HCT116 (cell line): Measurements from ENCODE around the gene METTL1.
A peak's percentile ranks its signal among the peaks of the same experiment; 100 is the strongest.

ENCODE experiments used
- CEBPB ChIP-seq: IDR thresholded peaks from 2 replicates; pipeline ENCODE4 v1.6.1; 2012; ENCODE audit warnings: low read depth
- CTCF ChIP-seq, 3 experiments: fragments of 200-600 bp in 1 of 3; sonication (generic) in 1 of 3; IDR thresholded peaks in 2 of 3; conservative IDR thresholded peaks in 1 of 3; 2 replicates each; pipeline ENCODE4 v1.5.1; 2012 to 2017; ENCODE audit warnings: low read depth in 2 of 3, low read length in 2 of 3, antibody characterized with exemption in 1 of 3, borderline replicate concordance in 1 of 3, control low read depth in 1 of 3, mild to moderate bottlenecking in 1 of 3, mixed read lengths in 1 of 3, mixed run types in 1 of 3, moderate library complexity in 1 of 3; ENCODE audit not compliant: insufficient read depth in 1 of 3
- EZH2 ChIP-seq: fragments of 200-600 bp; sonication (generic); IDR thresholded peaks from 2 replicates; pipeline ENCODE4 v1.6.1; 2017; ENCODE audit warnings: antibody characterized with exemption, mixed run types
- JUND ChIP-seq: IDR thresholded peaks from 2 replicates; pipeline ENCODE4 v1.6.1; 2012
- MAX ChIP-seq: IDR thresholded peaks from 2 replicates; pipeline ENCODE4 v1.6.1; 2012
- POLR2A ChIP-seq: IDR thresholded peaks from 2 replicates; pipeline ENCODE4 v1.7.0; 2011; ENCODE audit warnings: borderline replicate concordance; ENCODE audit not compliant: insufficient read depth, insufficient read length; ENCODE audit errors: extremely low read depth
- POLR2AphosphoS5 ChIP-seq: IDR thresholded peaks from 2 replicates; pipeline ENCODE4 v1.6.1; 2011; ENCODE audit warnings: mild to moderate bottlenecking, low read depth, low read length, moderate library complexity
- SIN3A ChIP-seq: IDR thresholded peaks from 2 replicates; pipeline ENCODE4 v1.6.1; 2012; ENCODE audit warnings: low read depth
- TCF7L2 ChIP-seq: IDR thresholded peaks from 2 replicates; pipeline ENCODE4 v1.7.0; 2011; ENCODE audit warnings: borderline replicate concordance, inconsistent platforms; ENCODE audit not compliant: insufficient read depth, insufficient read length; ENCODE audit errors: extremely low read depth

- TF ChIP-seq POLR2A (no peak), CTCF (IDR thresholded peaks at IDR 0.05 in 2 of 3, conservative IDR thresholded peaks at IDR 0.05 in 1 of 3; ENCODE audit: borderline replicate concordance in 1 of 3, insufficient read depth in 1 of 3, low read depth in 2 of 3, low read length in 2 of 3) (no peak), MAX (no peak), POLR2AphosphoS5 (peak; percentile 33; the same call in 1 of the 2 replicates), EZH2 (no peak), SIN3A (no peak), CEBPB (no peak), JUND (no peak), TCF7L2 (no peak)
Observed at GRCh38 chr12:57745485-57745881, 26.4 kb downstream of the METTL1 start.
